Measurements from ENCODE around the gene CAV3. TPM values are rescaled to one million over a fixed set of nuclear protein-coding genes. Genes with fewer than 3 reads are reported as not detected.

Gene CAV3
- total and polyA plus RNA-seq, 9 of the 15 experiments (the other 6 are each of a cell fraction or from before 2014, with no cell fraction given): not detected

- no peak for ATAC-seq
- Histone ChIP-seq H3K79me2 (ENCODE audit: control insufficient read depth, insufficient read depth, low read length) (no peaks in the 10 kb centered on the region), H3K4me3 (no peak overlapping the region), H3K4me1 (replicated peaks in 1 of 2; ENCODE audit: control insufficient read depth in 2 of 2, insufficient read depth in 2 of 2, low read length in 2 of 2) (no peaks in the 10 kb centered on the region), H3K4me2 (ENCODE audit: insufficient read depth, low read length) (no peak overlapping the region), H3K9me3 (replicated peaks; ENCODE audit: control insufficient read depth, insufficient read depth, low read depth, low read length) (no peaks in the 10 kb centered on the region), H3K27ac (ENCODE audit: extremely low read depth, low read depth, low read length) (no peak overlapping the region), H3K36me3 (ENCODE audit: control insufficient read depth, insufficient read depth, low read length) (no peaks in the 10 kb centered on the region), H3K9ac (ENCODE audit: insufficient read depth in 1 of 2, low read depth in 2 of 2, low read length in 2 of 2) (peak overlapping the region in 1 of 2 experiments; percentile 30; a peak in 1 of 4 replicates), H2AFZ (ENCODE audit: low read depth, low read length) (no peak overlapping the region), H3K9me1 (ENCODE audit: control insufficient read depth, insufficient read depth, low read length) (peaks cover 1% of the 10 kb centered on the region), H4K20me1 (replicated peaks; ENCODE audit: control insufficient read depth, insufficient read depth, low read length) (no peaks in the 10 kb centered on the region), H3K27me3 (ENCODE audit: control insufficient read depth in 2 of 2, insufficient read depth in 2 of 2, low read length in 2 of 2) (peaks cover 15 to 59% of the 10 kb centered on the region in 2 experiments)
- in situ Hi-C loops (cut with MboI): no loop called here
- no TSS peak for BruUV-seq (replicated peaks)
- ChIA-PET POLR2A (no interaction called here), CTCF (ENCODE audit: low intra/inter-chr PET ratio) (no interaction called here)
- no peak for DNase-seq (ENCODE audit: extremely low read depth in 1 of 4, low spot score in 3 of 4)
- intact Hi-C loops (cut with micrococcal nuclease): no loop called here
- WGBS (ENCODE audit: insufficient coverage, low coverage, missing lambda C conversion rate): 0% methylated on average over 9 of the region's 9 CpGs
- FAIRE-seq: no peak
- TF ChIP-seq NRF1 (conservative IDR thresholded peaks at IDR 0.05 in 1 of 2, IDR thresholded peaks at IDR 0.05 in 1 of 2) (no peak), ETV1 (tag; conservative IDR thresholded peaks at IDR 0.05; ENCODE audit: low read depth) (no peak), NCOA6 (IDR thresholded peaks at IDR 0.05) (no peak), HDAC1 (IDR thresholded peaks at IDR 0.05) (no peak), KDM4B (IDR thresholded peaks at IDR 0.05; ENCODE audit: borderline replicate concordance in 2 of 2, low read depth in 1 of 2) (no peak), EP400 (IDR thresholded peaks at IDR 0.05) (no peak), ADNP (tag; IDR thresholded peaks at IDR 0.05) (no peak), BRCA1 (IDR thresholded peaks at IDR 0.05) (no peak), BRCA1 (CRISPR knock-in tag; IDR thresholded peaks at IDR 0.05) (no peak), ZBTB8A (IDR thresholded peaks at IDR 0.05; ENCODE audit: partially characterized antibody) (no peak)
- TF ChIP-seq, protein P1, sequence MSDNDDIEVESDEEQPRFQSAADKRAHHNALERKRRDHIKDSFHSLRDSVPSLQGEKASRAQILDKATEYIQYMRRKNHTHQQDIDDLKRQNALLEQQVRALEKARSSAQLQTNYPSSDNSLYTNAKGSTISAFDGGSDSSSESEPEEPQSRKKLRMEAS (CRISPR knock-in tag; IDR thresholded peaks at IDR 0.05): no peak
- TF ChIP-seq, protein P2, sequence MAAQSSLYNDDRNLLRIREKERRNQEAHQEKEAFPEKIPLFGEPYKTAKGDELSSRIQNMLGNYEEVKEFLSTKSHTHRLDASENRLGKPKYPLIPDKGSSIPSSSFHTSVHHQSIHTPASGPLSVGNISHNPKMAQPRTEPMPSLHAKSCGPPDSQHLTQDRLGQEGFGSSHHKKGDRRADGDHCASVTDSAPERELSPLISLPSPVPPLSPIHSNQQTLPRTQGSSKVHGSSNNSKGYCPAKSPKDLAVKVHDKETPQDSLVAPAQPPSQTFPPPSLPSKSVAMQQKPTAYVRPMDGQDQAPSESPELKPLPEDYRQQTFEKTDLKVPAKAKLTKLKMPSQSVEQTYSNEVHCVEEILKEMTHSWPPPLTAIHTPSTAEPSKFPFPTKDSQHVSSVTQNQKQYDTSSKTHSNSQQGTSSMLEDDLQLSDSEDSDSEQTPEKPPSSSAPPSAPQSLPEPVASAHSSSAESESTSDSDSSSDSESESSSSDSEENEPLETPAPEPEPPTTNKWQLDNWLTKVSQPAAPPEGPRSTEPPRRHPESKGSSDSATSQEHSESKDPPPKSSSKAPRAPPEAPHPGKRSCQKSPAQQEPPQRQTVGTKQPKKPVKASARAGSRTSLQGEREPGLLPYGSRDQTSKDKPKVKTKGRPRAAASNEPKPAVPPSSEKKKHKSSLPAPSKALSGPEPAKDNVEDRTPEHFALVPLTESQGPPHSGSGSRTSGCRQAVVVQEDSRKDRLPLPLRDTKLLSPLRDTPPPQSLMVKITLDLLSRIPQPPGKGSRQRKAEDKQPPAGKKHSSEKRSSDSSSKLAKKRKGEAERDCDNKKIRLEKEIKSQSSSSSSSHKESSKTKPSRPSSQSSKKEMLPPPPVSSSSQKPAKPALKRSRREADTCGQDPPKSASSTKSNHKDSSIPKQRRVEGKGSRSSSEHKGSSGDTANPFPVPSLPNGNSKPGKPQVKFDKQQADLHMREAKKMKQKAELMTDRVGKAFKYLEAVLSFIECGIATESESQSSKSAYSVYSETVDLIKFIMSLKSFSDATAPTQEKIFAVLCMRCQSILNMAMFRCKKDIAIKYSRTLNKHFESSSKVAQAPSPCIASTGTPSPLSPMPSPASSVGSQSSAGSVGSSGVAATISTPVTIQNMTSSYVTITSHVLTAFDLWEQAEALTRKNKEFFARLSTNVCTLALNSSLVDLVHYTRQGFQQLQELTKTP (IDR thresholded peaks at IDR 0.05; ENCODE audit: low read depth in 1 of 2, partially characterized antibody in 2 of 2): no peak
- TF ChIP-seq, protein P3, sequence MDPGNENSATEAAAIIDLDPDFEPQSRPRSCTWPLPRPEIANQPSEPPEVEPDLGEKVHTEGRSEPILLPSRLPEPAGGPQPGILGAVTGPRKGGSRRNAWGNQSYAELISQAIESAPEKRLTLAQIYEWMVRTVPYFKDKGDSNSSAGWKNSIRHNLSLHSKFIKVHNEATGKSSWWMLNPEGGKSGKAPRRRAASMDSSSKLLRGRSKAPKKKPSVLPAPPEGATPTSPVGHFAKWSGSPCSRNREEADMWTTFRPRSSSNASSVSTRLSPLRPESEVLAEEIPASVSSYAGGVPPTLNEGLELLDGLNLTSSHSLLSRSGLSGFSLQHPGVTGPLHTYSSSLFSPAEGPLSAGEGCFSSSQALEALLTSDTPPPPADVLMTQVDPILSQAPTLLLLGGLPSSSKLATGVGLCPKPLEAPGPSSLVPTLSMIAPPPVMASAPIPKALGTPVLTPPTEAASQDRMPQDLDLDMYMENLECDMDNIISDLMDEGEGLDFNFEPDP (CRISPR knock-in tag; IDR thresholded peaks at IDR 0.05): no peak
These were observed 5.7 kb upstream of the CAV3 start for GRCh38 chr3:8727605-8728512.
